HG03571 (cell line): ENCODE results near the gene EP400.
"Not testable (repeated sequence)": the region's sequence is repeated elsewhere in the genome, so short reads cannot be mapped to it uniquely, and the experiment has no call there.

Experiments
- ATAC-seq: cut with Tn5 transposase; IDR thresholded peaks from one replicate; pipeline ENCODE4 v1.9.1; 2021; ENCODE audit not compliant: unreplicated experiment

EP400 gene

DNA sequence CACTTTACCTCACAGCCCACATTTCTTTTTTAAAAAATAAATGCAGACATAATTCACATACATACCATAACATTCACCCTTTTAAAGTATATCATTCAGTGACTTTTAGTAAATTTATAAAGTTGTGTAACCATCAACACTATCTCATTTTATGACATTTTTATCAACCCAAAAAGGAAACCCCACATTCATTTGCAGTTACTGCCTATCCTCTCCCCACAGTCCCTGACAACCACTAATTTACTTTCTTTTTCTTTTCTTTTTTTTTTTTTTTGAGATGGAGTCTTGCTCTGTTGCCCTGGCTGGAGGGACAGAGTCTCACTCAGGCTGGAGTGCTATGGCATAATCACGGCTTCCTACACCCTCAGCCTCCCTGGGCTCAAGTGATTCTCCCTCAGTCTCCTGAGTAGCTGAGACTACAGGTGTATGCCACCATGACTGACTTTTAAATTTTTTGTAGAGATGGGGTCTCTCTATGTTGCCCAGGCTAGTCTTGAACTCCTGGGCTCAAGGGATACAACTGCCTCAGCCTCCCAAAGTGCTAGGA is 1.5 kb upstream of the EP400 start:
- ATAC-seq = no peak

DNA sequence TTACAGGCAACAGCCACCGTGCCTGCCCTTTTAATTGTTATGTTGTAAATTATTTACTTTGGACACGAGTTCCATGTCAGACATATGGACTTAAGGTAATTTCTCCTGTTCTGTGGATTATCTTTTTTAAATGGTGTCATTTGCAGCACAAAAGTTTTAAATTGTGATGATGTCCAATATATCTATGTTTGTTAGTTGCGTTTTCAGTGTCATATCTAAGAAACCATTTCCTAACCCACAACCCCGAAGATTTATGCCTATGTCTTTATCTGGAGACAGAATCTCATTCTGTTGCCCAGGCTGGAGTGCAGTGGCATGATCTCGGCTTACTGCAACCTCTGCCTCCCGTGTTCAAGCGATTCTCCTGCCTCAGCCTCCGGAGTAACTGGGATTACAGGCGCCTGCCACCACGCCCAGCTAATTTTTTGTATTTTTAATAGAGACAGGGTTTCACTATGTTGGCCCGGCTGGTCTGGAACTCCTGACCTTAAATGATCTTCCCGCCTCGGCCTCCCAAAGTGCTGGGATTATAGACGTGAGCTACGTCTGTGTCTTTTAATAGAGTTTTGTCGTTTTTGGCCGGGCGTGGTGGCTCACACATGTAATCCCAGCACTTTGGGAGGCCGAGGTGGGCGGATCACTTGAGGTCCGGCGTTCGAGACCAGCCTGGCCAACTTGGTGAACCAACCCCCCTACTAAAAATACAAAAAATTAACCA is 870 bp upstream of the EP400 start:
- not testable (repeated sequence) for ATAC-seq

DNA sequence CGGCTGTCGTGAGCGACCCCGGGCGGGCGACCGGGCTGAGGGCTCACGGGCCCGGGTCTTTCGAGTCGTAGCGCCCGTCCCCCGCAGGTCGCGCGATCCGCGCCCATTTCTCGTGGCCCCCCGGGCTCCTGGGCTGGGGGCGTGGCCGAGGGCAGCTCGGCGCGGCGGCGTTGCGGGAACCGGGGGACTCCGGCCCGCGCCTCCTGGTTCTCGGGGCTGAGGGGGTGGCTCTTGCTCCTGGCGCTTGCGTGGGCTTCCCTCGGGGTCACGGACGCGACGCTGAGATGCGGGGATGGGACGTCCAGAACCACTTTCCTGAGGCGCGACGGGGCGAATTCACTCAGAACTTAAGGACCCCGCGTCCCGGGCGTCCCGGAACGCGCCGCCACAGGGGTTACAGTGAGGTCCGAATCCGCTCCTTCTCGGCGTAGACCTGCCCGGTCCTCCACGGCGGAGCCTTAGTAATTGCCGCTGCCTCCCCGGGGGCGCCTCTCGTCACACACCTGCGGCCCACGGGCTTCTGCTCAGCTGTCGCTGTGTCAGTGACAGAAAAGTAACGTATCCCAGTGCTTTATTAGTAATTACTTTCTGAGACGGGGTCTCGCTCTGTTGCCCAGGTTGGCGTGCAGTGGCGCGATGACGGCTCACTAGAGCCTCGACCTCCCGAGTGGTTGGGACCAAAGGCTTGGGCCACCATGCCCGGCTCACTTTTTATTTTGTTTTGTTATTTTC is 606 bp downstream of the EP400 start:
- ATAC-seq = peak; percentile 29

DNA sequence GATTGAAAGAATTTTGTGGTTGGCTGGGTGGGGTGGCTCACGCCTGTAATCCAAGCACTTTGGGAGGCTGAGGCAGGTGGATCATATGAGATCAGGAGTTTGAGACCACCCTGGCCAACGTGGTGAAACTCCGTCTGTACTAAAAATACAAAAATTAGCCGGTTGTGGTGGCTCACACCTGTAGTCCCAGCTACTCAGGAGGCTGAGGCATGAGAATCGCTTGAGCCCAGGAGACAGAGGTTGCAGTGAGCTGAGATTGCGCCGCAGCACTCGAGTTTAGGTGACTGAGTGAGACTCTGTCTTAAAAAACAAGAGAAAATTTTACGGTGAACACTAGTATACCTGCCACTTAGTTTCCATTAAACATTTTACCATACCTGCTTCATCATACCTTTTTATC is 4.1 kb downstream of the EP400 start:
- ATAC-seq = not testable (repeated sequence)

DNA sequence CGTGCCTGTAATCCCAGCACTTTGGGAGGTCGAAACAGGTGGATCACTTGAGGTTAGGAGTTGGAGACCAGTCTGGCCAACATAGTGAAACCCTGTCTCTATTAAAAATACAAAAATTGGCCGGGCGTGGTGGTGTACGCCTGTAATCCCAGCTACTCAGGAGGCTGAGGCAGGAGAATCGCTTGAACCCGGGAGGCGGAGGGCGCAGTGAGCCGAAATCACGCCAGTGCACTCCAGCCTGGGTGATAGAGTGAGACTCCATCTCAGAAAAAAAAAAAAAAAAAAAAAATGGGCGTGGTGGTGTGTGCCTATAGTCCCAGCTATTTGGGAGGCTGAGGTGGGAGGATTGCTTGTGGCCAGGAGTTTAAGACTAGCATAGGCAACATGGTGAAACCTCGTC is 4.7 kb downstream of the EP400 start:
- ATAC-seq = not testable (repeated sequence)

DNA sequence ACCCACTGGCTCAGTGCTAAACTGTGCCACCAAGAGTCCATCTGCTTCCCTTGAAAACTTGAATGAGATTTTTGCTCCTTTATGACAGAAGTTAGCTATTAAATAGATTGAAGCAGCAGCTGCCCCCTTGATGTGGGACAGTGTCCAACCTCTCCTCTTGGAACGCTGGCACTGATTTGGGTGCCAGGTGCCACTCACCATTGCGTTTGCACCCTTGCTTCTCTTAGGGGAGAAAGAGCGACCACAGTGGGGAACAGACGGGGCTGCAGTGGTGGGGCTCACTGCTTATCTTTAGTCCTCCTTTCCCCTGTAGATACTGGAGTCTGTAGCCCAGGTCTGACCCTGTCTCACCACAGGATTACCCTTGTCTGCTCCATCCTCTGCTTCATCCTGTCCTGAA is 9.4 kb downstream of the EP400 start:
- no peak for ATAC-seq

DNA sequence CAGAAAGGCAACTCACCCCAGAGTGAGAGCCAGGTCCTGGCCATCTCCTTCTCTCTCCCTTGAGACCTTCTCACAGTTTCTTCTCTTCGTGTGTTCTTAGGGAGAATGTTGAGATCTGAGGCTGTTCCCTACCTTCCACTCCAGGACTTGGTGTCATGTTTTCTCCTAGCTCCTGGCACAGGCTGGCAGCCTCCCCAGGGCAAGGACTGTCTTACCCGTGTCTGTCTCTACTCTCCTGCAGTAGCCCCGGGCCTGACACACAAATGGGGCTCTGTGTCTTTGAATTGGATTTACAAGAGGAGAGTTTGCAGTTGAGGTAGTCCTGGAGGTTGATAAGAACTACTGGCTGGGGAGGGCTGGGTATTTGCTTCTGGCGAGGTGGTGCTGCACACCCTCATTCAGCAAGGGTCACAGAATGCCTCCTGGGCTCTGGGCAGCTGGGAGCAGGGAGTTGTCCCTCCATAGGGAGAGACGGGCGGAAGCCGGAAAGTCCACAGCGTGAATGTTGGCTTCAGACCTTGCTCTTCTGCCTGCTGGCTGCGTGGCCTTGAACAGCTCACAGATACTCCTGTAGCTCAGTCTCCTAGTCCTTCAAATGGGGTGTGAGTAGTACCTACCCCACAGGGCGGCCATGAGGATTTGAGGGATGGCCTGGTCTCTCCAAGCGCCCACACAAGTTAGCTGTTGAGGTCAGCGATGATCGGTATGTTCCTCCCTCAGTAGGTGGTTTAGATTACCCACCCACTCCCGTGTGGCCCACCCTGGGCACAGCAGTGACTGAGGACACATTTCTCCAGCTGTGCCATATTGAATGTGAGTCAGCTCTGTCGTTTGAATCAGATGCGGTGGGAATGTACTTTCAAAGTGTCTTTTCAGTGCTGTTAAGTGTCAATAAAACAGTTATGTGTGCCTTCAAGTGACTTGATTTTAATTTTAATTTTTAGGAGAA is 10.2 kb downstream of the EP400 start:
- ATAC-seq = no peak

DNA sequence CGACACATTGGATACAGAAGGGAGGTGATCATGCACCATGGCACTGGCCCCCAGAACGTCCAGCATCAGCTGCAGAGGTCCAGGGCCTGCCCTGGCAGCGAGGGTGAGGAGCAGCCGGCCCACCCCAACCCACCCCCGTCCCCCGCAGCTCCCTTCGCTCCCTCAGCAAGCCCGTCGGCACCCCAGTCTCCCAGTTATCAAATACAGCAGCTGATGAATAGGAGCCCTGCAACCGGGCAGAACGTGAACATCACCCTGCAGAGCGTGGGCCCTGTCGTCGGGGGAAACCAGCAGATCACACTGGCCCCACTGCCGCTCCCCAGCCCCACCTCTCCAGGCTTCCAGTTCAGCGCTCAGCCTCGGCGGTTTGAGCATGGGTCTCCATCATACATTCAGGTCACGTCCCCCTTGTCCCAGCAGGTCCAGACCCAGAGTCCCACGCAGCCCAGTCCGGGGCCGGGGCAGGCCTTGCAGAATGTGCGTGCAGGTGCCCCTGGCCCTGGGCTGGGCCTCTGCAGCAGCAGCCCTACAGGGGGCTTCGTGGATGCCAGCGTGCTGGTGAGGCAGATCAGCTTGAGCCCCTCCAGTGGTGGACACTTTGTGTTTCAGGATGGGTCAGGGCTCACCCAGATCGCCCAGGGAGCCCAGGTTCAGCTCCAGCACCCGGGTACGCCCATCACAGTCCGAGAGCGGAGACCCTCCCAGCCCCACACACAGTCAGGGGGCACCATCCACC is 11.0 kb downstream of the EP400 start:
- ATAC-seq = not testable (repeated sequence)

DNA sequence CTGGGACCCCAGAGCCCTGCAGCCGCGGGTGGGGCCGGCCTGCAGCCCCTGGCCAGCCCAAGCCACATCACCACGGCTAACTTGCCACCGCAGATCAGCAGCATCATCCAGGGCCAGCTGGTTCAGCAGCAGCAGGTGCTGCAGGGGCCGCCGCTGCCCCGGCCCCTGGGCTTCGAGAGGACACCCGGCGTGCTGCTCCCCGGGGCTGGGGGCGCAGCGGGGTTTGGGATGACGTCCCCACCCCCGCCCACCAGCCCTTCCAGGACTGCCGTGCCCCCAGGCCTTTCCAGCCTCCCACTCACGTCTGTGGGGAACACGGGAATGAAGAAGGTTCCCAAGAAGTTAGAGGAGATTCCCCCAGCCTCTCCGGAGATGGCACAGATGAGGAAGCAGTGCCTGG is 11.6 kb downstream of the EP400 start:
- ATAC-seq = not testable (repeated sequence)

DNA sequence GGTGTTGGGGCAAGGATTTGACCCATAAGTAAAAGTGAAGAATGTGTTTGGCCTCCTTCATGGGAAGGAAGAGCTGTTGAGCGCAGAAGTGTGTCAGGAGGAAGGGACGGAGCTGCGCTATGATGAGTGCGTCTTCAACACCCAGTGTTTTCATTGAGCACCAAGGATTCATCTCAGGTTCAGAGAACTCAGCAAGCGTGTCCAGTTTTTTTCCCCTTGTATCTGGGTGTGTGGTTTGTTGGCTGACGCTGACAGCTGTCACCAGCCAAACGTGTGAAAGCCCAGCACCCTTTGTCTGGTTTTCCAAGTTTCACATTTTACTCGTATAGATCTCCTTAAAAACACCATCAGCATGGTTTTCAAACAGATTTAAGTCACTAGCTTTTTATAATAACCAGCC is 12.3 kb downstream of the EP400 start:
- no peak for ATAC-seq

DNA sequence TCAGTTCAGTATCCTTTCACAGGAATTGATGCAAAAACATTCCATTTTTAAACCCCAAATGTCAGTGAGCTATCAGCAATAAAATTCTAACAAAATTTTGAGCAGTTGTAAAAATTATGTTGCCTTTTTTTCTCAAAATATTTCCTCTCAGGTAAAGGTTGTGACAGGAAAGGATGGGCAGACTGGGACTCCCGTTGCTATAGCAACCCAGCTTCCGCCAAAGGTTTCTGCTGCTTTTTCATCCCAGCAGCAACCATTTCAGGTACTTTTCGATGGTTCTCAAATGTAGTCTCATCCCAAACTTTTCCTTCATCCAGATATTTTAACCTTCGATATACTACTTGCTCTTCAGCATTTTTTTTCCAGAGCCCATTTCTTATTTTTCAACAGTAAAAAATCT is 13.6 kb downstream of the EP400 start:
- ATAC-seq = no peak

DNA sequence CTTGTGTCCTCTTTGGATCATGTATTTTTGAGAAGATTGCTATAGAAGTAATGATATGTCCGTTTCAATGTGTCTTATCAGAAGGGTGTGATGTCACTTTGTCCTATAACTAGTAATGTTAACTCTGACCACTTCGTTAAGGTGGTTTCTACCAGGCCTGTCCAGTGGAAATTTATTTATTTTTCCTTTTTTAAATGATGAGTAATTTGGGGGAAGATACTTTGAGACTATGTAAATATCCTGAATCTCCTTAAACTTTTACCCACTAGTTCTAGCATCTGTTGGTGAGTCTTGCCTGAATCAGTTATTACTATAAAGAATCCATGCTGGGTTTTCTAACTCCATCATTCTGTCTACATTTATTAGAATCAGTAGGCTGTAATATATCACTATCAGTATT is 15.3 kb downstream of the EP400 start:
- ATAC-seq = no peak

DNA sequence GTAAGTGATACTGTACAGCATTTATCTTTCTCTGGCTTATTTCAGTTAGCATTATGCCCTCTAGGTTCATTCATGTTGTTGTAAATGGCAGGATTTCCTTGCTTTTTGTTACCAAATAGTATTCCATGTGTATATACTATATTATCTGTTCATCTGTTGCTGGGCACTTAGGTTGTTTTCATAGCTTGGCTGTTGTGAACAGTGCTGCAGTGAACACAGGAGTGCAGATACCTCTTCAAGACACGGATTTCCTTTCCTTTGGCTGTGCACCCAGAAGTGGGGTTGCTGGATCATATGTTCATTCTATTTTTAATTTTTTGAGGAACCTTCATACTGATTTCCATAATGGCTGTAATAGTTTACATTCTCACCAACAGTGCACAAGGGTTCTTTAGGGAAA is 21.5 kb downstream of the EP400 start:
- ATAC-seq = no peak

DNA sequence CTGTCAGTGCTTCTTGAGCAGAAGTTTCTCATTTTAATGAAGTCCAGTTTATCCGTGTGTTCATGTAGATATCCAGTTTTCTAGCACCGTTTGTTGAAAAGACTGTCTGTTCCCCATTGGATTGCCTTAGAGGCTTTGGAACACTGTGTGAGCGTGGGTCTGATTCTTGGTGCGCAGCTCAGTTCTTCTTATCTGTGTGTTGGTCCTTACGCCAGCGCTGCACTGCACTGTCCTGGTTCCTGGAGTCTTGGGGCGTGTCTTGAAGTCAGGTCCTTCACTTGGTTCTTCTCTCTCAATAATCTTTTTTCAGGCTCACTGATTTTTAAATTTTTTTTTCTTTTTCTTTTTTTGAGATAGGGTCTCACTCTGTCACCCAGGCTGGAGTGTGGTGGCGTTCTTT is 25.5 kb downstream of the EP400 start:
- no peak for ATAC-seq

DNA sequence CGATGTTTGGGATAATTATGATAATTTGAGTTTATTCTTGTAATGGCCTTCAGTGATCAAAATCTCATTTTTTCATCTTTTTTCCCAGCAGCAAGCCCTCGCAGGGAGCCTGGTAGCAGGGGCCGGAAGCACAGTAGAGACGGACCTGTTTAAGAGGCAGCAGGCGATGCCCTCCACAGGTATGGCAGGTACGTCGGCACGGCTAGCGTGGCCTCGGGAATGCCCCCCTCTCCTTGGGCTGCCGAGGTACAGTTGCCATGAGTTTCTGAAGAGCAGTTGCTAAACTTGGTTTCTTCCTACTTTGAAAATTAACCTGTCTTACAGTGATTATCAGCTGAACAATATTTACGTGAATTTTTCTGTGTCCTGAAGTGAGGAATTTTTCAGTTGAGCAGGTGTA is 29.9 kb downstream of the EP400 start:
- no peak for ATAC-seq

DNA sequence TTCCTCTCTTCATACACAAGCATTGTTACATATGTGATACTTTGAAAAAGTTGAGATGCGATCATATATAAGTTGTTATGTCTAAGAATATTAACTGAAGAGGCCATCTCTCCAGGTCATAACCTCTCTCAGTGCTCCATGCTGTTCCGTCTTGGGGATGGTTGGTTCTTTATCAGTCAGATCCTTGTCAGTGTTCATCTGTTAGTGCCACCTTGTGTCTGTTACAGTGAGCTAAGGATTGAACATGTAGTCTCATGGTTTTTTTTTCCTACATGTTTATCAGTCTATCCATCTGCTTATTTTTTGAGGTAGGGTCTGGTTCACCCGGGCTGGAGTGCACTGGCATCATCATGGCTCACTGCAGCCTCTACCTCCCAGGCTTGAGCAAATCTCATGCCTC is 30.5 kb downstream of the EP400 start:
- no peak for ATAC-seq

DNA sequence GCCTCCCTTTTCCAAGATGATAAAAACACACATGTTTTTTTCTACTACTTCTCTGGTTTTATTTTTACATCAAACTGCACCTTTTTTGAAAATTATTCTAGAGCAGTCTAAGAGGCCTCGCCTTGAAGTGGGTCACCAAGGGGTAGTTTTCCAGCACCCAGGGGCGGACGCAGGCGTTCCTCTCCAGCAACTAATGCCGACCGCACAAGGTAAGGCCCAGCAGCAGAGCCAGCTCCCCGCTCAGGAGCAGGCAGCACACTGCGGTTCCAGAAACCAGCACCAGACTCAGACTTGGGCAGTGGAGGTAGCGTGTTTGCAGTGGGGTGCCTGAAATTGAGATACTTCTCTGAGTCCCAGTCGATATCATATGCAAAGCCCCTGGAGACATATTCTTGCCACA is 31.6 kb downstream of the EP400 start:
- ATAC-seq = no peak

DNA sequence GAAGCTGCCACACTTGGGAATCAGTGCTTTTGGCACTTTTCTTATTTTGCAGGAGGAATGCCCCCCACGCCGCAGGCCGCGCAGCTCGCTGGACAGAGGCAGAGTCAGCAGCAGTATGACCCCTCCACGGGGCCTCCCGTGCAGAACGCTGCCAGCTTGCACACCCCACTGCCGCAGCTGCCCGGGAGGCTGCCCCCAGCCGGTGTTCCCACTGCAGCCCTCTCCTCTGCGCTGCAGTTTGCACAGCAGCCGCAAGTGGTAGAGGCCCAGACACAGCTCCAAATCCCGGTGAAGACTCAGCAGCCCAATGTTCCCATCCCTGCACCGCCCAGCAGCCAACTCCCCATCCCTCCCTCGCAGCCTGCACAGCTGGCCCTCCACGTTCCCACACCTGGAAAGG is 32.3 kb downstream of the EP400 start:
- no peak for ATAC-seq

DNA sequence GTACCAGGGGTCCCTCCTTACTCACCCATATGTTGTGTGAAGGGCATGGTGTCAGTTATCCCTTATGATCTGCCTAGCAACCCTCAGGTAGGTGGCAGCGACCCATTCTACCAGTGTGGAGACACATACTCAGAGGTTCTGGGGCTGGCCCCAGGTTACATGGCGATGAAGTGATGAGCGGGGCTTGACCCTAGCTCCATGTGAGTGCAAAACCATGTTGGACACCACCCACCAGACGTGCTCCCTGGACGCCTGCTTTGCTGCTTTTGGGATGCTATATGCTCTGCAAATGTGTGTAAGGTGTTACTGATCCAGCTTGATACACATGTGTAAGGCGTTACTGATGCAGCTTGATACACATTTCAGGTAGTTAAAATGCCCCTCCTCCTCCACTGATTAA is 33.3 kb downstream of the EP400 start:
- ATAC-seq = no peak

DNA sequence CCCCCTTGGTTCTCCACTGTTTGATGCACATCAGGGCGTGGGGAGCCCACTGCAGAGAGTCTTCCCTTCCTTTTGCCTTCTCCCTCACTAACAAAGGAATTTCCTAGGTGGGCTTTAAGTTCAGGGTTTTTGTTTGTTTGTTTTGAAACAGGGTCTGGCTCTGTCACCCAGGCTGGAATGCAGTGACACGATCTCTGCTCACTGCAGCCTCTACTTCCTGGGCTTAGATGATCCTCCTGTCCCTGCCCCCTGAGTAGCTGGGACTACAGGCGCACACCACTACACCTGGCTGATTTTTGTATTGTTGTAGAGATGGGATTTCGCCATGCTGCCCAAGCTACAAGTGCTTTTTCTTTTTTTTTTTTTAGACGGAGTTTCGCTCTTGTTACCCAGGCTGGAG is 33.8 kb downstream of the EP400 start:
- ATAC-seq = no peak

DNA sequence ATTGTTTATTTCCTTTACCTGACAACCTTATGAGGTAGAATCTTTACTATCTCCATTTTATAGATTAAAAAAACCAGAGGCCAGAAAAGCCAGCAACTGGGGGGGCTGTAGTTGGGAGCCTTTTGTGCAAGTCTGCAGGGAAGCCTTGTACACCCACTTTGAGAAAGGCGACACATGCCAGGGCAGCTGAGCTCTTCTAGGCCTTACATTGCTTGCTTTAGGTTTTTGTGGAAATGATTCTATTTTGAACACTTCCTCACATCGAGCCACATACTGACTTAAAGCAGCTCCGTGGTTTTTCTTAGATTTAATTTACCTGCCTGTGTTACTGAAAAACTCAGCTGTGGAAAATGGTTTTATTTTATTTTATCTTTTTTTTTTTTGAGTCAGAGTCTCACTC is 34.6 kb downstream of the EP400 start:
- ATAC-seq = no peak
